NCI-H146 (cell line): ENCODE results near the gene TLK2.
"Not testable (repeated sequence)": the region's sequence is repeated elsewhere in the genome, so short reads cannot be mapped to it uniquely, and the experiment has no call there.

Source experiments
- DNase-seq: peaks from one replicate; lab custom pipeline; 2025; lab: John Stamatoyannopoulos, UW

TLK2 gene

GRCh38 chr17:62601471-62601870 lies 122.8 kb downstream of the TLK2 start:
- DNase-seq, result no peak

DNA sequence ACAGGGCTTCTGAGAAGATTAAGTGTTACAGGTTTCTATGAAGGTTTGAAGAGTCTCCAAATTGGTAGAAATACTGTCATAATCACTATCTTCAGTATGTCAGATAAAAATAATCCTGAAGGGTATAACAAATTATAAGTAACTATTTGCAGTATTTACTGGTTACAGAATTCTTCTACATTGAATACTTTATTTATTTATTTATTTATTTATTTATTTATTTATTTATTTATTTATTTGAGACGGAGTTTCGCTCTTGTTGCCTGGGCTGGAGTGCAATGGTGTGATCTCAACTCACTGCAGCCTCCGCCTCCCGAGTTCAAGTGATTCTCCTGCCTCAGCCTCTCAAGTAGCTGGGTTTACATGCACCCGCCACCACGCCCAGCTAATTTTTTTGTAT lies 125.2 kb downstream of the TLK2 start:
- not testable (repeated sequence) for DNase-seq

GRCh38 chr17:62605588-62605987 lies 127.0 kb downstream of the TLK2 start:
- no peak for DNase-seq

GRCh38 chr17:62611292-62611691 lies 132.7 kb downstream of the TLK2 start:
- DNase-seq, result no peak

DNA sequence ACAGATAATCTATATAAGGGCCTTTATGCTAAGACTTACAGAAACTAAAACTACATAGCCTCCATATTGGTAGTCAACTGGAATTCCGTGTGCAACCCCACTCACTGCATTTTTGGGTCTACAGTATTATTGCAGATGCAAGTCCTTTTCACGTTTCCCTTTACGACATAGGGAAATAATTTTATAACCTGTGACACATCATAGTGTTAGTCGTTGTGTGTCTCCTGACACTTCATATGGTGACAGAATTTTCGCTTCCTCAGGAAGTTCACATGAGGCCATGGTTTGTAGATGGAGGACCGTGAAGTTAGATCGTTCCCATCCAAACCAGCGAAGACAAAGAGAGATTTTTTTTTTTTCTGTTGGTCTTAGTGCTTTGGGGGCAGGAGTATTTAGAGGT lies 133.1 kb downstream of the TLK2 start:
- no peak for DNase-seq

GRCh38 chr17:62612289-62612688 lies 133.7 kb downstream of the TLK2 start:
- not testable (repeated sequence) for DNase-seq

DNA sequence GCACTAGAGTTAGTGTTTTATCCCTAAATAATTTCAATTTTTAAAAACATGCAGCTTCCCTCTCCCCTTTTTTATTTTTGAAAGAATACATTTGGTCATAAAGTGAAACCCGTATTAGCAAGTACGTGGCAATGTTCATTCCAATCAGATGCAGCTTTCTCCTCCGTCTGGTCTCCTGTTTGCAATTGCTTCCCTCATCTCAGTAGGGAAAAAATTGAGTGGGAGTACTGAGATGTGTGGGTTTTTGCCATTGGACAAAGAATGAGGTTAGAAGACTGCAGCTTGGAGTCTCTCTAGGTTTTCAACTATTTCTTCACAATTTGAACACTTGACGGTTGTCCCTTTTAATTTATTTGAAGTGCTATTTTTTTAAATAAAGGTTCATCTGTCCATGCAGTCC lies 134.5 kb downstream of the TLK2 start:
- DNase-seq, result not testable (repeated sequence)

DNA sequence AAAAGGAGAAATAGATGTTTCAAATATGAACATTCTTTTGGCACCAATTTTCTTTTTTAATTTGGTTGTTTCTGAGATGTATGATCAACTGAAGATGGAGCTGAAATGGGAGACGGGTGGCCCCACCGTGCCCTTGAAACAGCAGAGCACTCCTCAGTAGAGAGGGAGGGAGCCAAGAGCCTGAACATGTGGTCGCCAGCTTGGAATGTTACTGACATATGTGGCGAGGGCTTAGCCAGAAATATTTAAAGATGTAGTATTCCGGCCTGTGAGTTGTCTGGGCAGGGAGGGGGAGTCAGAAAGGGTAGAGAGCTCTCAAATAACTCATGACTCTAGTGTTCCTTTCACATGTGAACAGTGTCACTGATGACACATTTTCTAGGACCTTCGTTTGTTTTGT lies 135.5 kb downstream of the TLK2 start:
- DNase-seq, result no peak

- DNase-seq, result no peak
These were observed 136.9 kb downstream of the TLK2 start for GRCh38 chr17:62615503-62615902.

GRCh38 chr17:62616993-62617893 lies 138.6 kb downstream of the TLK2 start:
- peak; percentile 26 for DNase-seq

DNA sequence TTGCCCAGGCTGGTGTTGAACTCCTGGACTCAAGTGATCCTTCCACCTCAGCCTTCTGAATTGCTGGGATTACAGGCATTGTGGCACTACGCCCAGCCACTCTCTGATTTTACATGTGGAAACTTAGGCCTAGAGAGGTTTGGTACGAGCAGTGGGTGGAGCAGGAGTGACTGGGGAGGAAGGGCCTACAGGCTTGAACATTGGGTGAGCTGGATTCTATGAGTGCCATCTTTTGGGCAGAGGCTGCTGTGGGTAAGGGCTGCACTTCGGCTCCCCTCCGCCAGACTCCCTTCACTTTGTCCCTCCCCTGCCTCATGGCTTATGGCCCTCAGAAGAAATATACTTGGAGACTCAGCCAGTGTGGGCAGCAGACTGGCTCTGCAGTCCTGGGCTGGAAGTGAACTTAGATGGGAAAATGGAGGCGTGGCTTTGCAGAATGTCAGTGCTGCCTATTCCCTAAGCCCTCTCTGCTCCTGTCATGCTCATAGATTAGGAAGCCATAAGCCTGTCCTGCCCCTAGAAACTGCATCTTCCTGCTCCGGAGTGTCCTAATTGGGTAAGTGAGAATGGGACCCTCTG lies 139.4 kb downstream of the TLK2 start:
- no peak for DNase-seq

GRCh38 chr17:62618647-62619416 lies 140.2 kb downstream of the TLK2 start:
- DNase-seq, result no peak

DNA sequence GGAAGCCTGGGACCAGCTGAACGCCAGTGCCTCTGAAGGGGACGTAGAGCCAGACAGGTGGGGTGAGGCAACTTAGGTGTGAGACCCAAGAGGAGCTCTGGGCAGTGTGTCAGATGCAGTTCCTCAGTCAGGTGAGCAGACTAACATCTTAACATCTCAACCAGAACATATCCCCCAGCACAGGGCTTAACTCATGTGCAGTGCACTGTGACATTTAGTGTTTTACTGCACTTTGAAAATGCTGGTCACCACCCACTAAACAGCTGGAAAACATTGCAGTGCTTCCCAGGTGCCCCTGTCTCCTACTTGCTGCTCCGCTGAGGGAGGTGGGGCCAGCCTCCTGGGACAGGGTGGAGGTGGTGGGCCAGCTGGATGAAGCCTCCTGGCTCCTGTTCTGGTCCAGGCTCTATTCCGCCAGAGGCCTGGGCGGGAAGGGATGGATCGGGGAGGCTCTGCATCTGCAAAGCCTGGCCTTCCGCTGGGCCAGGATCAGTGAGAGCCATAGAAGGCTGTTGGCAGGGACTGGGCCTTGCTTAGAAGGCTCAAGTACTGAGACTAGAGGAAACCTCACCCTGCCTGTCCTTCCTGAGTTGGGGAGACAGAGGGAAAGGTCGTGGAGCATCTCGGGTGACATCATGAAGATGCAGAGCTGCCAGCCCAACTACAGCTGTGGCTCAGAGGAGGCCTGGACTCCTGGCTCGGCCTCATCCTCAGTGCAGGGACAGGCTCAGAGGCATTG lies 141.0 kb downstream of the TLK2 start:
- no peak for DNase-seq

DNA sequence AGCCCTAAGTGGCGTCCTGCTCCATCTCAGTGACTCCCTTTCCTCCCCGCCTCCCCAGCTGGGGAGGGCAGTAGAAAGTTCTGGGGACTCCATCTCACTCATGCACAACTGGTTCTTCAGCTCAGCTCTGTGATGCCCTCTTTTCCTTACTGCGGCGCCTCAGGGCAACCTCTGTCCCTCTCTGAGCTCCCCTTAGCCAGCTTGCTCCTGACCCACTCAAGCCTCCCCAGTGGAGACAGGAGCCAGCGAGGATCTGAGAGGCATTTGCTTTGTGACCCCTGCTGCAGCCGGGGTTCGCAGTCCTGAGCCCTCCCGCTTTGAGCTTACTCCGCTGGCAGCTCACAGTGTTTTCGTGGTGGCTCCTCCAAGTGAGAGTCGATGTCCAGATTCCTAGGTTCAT lies 142.6 kb downstream of the TLK2 start:
- DNase-seq, result no peak

- DNase-seq, result no peak
These were observed 146.7 kb downstream of the TLK2 start for GRCh38 chr17:62625184-62625869.

GRCh38 chr17:62625870-62626200 lies 147.2 kb downstream of the TLK2 start:
- no peak for DNase-seq

DNA sequence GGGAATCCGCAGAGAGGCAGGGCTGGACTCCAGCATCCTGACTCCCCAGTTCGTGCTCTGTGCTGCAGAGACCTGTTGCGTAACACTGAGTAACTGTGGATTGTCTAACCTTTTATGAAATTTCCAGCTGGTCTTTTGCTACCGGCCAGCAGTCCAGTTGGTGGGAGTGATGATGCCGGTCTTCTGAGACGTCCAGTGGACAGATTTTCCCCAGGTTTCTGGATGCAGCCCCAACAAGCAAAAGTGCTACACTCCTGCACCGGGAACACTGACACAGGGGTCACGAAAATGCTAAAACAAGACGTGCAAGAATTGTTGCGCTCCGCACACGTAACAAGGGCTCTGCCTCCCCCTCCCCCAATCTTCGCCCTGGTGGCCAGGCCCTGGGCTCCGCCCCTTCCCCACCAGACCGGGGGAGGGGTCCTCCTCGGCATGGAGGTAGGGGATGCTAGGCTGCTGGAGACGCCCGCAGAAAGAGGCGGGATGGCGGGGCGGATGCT lies 148.1 kb downstream of the TLK2 start:
- DNase-seq, result no peak

- DNase-seq, result peak; percentile 24
These were observed 148.7 kb downstream of the TLK2 start, which contains the start of gene MRC2 for GRCh38 chr17:62627219-62627903. MRC2 (plus strand) TSS chr17:62627670; CDS start chr17:62627803, 133 bp downstream.

- DNase-seq, result peak; percentile 6
These were observed 149.4 kb downstream of the TLK2 start for GRCh38 chr17:62627904-62628633.
